ENCODE data around the gene PKN1.
"Not testable (repeated sequence)": the region's sequence is repeated elsewhere in the genome, so short reads cannot be mapped to it uniquely, and the experiment has no call there.

The PKN1 gene

DNA sequence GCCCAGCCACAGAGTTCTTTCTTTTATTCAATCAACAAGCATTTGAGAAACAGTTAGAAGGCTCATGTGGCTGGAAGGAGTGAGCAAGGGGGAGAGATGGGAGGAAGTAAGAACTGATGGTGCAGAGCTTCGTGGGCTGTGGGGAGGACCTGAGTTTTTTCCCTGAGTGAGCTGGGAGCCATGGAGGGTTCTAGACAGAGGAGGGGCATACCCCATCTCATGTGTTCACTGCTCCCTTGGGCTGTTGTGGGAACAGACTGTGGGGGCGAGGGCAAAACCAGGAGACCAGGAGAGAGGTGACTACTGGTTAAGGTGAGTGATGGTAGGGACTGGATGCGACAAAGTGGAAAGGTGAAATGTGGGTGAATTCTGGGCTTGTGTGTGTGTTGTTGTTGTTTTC is 2.4 kb upstream of the PKN1 start:
- DNase-seq: no peak

DNA sequence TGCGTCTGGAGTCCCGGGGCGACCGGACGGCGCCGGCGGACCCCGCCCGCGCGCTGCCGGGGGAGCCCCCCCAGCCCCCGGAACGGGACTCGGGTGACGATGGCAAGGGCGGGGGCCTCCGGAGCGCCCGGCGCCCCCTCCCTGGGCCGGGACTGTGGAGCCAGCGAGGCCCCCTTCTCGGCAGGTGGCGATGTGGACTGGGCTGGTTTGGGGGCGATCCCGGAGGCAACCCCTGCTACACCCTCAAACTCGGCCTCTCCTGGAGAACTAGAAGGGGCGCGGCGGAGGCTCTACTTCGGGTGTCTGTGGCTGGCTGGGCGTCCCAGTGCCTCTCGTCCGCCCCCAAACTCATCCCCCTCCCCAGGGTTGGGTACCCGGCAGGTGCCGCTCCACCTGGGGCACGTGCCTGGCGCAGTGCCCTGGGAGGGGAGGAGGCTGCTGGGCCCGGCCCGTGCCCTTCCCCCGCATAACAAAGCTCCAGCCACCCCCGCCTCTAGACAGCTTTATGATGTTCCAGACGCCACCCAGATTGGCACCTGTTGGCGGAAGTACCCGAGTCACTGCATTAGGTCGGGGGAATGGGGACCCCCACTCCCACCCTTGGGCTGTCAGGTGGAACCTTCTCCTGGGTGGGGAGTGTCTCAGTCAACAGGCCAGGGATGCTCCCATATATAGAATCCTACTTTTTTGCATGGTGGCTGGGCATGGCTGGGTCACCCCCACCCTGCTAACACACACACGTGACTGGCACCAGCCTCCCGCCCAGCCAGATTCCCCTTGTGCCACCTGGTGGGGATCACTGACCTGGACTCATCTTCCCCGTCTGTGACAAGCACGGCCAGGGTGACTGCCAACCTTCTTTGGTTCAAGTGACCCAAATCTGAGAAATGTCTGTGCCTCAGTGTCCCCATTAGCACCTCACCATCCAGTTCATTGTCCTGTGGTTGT is 722 bp downstream of the PKN1 start:
- DNase-seq: no peak

DNA sequence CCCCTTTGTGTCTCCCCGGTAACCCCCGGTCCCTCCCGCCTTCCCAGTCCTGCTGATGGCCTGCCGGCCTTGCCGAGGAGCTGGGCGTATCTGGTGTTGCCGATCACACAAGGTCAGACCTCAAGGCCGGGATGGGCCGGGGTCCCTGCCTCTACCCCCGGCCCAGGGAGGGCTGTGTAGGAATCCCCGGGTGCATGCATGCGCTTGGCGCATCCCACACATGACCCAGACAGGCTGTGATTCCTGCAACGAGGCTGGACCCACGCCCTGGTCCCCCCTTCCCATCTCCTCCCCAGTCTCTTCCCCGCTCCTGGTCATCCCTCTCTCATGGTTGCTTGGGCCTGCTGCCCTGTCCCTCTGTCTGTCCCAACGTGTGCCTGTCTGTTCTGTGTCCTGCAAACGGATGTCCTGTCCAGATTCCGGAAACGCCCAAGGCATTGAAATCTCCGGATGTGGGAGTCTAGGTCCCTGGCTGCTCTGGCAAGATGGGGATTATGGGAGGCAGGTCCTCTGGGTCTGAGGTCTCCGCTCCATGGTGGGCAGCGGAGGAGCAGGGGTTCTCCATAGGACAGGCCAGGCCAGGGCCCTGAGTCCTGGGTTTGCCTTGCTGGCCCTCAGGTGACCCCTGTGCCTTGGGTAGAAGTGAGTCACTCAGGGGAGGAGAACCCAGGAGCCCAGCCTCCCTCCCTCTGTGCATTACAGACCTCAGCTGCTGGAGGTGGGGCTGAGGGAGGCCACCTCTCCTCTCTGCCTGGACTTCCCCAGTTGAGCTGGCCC is 1.6 kb downstream of the PKN1 start:
- DNase-seq: peak; percentile 29 to 67 (median 50)

DNA sequence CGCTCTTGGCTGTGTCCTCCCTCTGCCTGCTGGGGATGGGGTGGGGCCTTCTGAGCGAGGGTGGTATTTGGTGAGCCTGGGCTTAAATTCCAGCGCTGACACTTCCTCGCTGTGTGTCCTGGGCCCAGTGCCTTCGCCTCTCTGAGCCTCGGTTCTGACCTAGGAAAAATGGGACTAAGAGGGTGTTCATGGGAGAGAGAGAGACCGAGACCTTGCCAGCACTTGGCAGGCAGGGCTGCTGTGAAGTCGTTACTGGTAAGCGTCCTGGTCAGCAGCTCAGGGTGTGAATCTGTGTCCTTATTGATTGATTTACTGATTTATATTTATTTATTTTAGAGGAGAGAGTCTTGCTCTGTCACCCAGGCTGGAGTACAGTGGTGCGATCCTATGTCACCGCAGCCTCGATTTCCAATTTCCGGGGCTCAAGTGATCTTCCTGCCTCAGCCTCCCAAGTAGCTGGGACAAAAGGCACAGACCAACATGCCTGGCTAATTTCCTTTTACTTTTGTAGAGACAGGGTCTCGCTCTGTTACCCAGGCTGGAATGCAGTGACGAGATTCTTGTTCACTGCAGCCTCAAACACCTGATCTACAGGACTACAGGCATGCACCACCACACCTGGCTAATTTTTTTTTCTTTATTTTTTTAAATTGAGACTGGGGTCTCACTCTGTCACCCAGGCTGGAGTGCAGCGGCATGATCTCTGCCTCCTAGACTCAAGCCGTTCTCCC is 2.4 kb downstream of the PKN1 start:
- no peak for DNase-seq

DNA sequence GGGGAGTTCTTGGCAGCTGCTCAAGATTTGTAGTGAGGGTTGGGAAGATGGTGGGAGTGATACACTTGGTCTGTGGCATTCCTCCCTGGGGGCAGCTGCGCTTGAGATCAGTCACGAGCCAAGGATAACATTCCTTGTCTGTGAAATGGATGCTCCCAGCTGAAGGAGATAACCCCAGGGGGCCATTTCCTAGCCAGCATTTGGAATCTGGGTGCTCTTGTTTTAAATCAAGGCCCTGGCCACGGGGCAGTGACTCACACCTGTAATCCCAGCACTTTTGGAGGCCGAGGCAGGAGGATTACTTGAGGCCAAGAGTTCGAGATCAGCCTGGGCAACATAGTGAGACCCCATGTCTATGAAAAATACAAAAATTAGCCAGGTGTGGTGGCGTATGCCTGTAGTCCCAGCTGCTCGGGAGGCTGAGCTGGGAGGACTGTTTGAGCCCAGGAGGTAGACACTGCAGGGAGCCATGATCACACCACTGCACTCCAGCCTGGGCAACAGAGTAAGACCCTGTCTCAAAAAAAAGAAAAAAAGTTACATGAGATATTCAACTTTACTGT is 4.6 kb downstream of the PKN1 start:
- no peak for DNase-seq

DNA sequence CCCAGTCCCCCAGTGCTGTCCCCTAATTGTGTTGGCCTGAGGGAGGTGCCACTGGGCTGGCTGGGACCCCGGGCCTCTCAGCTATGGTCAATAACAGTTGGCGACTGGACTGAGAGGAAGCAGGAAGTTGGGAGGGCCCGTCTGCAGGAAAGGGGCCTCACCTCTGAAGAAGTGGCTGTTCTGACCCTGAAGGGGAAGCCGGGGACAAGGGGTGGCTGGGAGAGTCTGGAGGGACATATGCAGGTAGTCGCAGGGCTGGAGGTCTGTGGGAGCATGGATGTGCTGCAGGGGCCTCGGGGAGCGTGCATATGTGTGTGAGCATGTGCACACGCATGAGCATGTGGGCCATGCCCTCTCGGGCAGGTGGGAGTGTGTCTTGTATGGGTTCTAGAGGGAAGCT is 5.9 kb downstream of the PKN1 start:
- DNase-seq: no peak

DNA sequence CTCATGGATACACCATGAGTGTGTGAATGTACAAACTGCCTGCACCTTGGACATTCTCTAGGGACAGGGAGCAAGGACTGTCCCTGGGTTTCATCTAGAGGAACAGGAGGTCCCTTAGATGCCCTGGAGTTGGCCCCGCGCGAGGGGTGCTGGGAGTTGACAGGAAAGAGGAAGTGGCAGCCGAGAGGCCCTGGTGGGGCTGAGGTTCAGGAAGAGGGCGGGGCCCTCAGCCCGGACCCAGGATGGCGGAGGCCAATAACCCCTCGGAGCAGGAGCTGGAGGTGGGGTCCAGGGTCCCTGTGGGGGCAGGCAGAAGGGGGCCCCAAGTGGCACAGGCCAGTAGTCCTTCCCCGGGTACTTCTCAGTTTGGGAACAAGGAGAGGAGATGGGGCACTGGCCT is 6.9 kb downstream of the PKN1 start:
- DNase-seq: peak; percentile 87 to 95 (median 92)

DNA sequence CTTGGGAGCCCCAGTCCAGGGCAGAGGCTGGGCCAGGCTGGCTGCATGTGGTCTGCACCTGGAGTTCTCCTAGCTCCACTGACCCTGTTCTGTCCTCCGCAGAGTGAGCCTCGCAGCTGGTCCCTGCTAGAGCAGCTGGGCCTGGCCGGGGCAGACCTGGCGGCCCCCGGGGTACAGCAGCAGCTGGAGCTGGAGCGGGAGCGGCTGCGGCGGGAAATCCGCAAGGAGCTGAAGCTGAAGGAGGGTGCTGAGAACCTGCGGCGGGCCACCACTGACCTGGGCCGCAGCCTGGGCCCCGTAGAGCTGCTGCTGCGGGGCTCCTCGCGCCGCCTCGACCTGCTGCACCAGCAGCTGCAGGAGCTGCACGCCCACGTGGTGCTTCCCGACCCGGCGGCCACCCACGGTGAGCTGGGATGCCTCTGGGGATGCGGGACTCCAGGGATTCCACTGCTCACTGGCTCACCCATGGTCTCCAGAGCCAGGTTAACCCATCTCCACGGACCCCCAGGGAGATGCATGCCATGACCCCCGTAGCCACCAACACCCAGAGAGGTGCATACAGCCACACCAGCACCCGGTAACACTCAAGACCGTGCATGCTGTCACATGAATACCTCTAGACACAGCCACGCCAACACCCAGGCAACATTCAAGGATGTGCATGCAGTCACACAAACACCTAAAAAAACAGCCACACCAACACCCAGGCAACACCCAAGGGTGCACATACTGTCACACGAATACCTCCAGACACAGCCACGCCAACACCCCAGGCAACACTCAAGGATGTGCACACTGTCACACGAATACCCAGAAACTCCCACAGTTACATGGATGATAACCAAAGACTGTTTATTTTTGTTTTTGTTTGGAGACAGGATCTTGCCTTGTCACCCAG is 8.2 kb downstream of the PKN1 start:
- DNase-seq: no peak

DNA sequence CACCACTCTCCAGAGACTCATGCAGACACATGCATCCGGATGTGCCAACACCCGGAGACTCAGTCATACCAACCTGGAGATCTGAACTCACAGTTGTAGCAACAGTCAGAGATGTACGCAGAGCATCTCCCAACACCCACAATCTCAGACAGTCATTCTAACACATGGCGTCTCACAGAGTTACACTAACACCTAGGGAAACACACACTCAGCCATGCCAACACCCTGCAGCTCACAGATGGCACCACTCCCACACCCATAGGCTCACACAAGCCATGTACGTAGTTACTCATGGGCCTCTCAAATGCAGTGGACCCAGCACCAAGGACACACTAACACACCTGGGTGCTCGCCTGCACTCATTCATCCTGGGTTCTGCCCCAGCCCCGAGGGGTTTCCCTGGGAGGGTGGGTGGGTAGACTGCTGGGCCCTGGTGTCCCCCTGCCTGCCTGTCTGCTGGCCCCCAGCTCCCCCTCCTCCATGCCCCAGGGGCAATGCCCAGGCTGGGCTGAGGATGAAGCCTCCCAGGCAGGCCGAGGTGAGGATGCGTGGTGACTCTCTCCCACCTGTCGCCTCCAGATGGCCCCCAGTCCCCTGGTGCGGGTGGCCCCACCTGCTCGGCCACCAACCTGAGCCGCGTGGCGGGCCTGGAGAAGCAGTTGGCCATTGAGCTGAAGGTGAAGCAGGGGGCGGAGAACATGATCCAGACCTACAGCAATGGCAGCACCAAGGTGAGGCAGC is 10.0 kb downstream of the PKN1 start:
- no peak for DNase-seq

DNA sequence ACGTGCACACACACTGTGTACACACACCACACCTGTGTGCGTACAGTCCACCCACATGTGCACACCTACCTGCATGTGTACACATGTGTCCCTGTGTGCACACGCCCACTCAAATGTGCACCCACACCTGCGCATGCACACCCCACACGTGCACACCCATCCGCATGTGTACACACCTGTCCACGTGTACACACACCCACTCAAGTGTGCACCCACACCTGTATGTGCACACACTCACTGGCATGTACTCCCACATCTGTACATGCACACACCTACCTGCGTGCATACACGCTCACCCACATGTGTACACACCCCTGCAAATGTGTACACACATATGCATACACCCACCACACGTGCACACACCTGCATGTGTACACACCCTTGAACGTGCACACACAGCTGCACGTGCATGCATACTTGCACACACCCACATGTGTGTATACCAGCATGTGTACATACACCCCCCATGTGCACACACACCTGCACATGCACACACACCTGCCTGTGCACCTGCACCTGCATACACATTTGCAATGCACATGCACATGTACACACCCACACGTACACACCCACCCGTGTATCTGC is 10.6 kb downstream of the PKN1 start:
- no peak for DNase-seq

DNA sequence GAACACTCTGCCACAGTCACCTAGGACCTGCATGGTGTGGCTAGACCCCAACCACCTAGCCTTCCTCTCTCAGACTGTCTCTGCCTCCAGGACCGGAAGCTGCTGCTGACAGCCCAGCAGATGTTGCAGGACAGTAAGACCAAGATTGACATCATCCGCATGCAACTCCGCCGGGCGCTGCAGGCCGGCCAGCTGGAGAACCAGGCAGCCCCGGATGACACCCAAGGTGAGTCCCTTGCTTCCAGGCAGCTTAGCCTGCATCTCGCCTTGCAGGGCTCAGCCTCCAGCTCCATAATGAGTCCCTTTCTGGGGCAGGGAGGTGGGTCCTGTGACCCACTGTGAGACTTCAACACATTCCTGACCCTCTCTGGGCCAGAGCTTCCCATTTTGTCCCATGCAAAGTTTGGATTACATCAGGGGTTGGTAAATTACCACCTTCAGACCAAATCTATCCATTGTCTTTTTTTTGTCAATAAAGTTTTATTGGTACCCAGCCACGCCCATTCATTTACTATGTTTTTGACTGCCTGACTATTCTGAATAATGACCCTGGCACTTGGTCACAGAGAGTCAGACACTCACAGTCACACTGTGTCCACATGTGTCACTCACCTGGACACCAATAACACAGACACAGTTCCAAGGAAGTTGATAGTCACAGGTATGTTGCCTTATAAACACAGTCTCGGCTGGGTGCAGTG is 13.4 kb downstream of the PKN1 start:
- no peak for DNase-seq

DNA sequence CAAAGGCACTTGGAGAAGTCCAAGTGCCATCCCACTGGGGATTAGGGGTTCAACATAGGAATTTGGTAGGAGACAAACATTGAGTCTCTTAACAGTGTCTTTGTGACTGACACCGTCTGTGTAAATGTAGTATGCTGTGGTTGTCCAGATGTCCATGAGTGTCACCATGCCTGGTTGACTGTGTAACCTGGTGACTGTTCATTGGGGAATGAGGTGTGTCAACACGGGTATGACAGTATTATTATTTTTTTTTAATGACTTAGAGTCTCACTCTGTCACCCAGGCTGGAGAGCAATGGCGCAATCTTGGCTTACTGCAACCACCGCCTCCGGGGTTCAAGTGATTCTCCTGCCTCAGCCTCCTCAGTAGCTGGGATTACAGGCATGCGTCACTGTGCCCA is 16.2 kb downstream of the PKN1 start:
- DNase-seq: peak in 2 of 4 experiments; percentile 24 to 47

DNA sequence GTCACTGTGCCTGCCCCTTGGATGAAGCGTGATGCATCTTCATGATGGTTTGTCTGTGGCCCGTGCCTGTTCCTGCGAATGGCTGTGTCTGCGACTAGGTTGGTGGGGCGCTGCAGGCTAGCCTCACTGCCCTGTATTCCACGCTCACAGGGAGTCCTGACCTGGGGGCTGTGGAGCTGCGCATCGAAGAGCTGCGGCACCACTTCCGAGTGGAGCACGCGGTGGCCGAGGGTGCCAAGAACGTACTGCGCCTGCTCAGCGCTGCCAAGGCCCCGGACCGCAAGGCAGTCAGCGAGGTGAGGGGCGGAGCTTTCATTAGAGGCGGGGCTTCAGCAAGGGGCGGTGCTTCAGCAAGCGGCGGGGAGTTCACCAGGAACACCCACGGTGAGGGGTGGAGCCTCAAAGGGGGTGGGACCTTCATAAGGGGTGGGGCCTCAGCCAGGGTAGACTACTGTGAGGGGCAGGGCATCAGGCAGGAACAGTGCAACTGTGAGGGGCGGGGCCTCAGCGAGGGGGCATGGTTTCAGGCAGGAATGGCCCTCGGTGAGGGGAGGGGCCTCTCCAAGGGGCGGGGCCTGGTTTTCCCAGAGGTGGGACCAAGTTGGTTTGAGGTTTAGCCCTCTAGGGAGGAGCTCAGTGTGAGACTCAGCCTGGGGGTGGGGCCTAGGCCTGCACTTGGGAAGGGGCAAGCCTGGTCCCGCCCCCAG is 17.2 kb downstream of the PKN1 start:
- DNase-seq: peak; percentile 40 to 62 (median 55)

DNA sequence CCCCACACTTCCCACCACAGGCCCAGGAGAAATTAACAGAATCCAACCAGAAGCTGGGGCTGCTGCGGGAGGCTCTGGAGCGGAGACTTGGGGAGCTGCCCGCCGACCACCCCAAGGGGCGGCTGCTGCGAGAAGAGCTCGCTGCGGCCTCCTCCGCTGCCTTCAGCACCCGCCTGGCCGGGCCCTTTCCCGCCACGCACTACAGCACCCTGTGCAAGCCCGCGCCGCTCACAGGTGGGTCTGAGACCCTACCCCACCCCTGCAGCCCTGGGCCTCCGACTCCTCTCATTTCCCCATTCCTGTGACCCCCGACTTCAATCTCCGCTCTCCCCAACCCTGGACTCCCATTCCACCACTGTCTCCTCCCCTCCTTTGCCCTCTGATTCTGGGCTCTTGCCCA is 17.8 kb downstream of the PKN1 start:
- DNase-seq: no peak

DNA sequence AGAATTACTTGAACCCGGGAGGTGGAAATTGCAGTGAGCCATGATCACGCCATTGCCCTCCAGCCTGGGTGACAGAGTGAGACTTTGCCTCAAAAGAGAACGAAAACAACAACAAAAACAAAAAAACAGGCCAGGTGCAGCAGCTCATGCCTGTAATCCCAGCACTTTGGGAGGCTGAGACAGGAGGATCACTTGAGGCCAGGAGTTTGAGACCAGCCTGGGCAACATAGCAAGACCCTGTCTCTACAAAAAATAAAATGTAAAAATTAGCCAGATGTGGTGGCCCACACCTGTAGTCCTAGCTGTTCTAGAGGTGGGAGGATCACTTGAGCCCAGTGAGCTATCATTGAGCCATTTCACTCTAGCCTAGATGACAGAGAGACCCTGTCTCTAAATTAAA is 19.2 kb downstream of the PKN1 start:
- not testable (repeated sequence) for DNase-seq

DNA sequence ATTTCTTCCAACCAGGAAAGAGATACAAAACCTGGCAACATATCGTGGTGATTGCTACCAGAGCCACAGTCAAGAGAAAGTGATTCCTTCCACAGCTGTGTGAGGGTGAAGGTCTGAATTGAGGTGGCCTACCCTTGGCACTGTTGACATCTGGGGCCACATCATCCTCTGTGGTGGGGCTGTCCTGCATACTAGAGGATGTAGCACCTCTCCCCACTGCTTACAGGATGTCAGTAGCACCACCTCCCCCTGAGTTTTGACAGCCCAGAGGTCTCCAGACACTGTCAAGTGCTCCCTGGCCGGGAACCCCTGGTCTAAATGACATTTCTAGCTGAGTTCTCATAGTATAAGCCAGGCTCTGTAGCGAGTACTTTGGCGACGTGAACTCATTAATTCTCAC is 26.6 kb downstream of the PKN1 start:
- no peak for DNase-seq

DNA sequence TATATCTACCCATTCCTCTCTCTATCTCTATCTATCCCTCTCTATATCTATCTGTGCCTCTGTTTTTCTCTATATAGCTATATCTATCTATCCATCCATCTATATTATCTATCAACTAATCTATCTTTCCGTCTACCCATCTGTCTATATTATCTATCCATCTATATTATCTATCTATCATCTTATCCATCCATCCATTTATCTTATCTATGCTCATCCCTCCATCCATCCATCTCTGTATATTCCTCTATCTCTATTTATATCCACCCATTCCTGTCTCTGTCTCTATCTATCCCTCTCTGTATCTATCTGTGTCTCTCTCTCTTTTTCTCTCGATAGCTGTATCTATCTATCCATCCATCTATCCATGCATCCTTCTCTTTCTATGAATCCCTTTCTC is 27.8 kb downstream of the PKN1 start:
- DNase-seq: no peak

DNA sequence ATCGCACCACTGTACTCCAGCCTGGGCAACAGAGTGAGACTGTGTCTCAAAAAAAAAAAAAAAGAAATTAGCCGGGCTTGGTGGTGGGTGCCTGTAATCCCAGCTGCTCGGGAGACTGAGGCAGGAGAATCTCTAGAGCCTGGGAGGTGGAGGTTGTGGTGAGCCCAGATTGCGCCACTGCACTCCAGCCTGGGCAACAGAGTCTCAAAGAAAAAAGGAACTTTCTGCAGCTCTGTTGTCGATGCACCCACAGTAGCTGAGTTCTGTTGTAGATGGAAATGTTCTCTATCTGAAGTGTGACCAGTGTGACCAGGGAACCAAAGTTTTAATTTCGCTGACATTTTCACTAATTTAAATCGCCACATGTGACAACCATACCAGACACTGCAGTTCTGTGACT is 29.3 kb downstream of the PKN1 start:
- DNase-seq: peak; percentile 38 to 47 (median 40)

DNA sequence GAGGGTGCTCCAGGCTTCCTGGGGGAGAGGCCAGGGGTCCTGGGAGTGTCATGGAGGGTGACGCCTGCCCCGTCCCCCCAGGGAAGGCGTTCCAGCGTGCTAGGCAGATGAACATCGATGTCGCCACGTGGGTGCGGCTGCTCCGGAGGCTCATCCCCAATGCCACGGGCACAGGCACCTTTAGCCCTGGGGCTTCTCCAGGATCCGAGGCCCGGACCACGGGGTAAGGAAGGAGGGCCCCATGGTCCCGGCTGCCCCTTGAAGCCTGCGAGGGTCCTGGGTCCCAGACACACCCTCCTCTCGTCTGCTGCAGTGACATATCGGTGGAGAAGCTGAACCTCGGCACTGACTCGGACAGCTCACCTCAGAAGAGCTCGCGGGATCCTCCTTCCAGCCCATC is 30.6 kb downstream of the PKN1 start:
- DNase-seq: no peak
